Left ventricle myocardium inferior (tissue), 1 donor: ENCODE measurements around the gene EYA2. TPM values are rescaled to one million over a fixed set of nuclear protein-coding genes. Genes with fewer than 3 reads are reported as not detected.

ENCODE experiments used
- DNase-seq: peaks from one replicate; pipeline ENCODE4 v3.0.0-alpha.2; 2020
- H3K27ac ChIP-seq: fragments of 200-600 bp; replicated peaks from 2 replicates; pipeline ENCODE4 v1.8.0; 2021
- H3K27me3 ChIP-seq: fragments of 200-600 bp; 2 replicates; pipeline ENCODE4 v1.8.0; 2021; ENCODE audit warnings: low read depth
- H3K36me3 ChIP-seq: fragments of 200-600 bp; 2 replicates; pipeline ENCODE4 v1.8.0; 2021
- H3K4me1 ChIP-seq: fragments of 200-600 bp; 2 replicates; pipeline ENCODE4 v1.8.0; 2021
- H3K4me3 ChIP-seq: fragments of 200-600 bp; 2 replicates; pipeline ENCODE4 v1.8.0; 2021; ENCODE audit warnings: mild to moderate bottlenecking, moderate library complexity
- H3K9me3 ChIP-seq: fragments of 200-600 bp; replicated peaks from 2 replicates; pipeline ENCODE4 v1.8.0; 2021
- intact Hi-C: fragments of 100-400 bp; cut with micrococcal nuclease; formaldehyde crosslinking; loops from one replicate; pipeline ENCODE4 v1.11.0; 2022
- total RNA-seq: library from RNA; stranded (reverse); fragmentation: NEBNext Ultra II Directional; extraction: Animal tissue kit (Norgen Biotek cat#: 25700); gene quantifications from one replicate; pipeline ENCODE4 v1.2.1, GENCODE V29; 2021
- TF ChIP-seq, protein P1 (sequence below): fragments of 200-600 bp; IDR thresholded peaks from 2 replicates; pipeline ENCODE4 v1.8.0; 2021; ENCODE audit warnings: antibody characterized with exemption, mild to moderate bottlenecking, borderline replicate concordance
- donor health status: DM: no; HTN: yes; CAD: no; lungs with severe emphysema.

Gene EYA2
- total RNA-seq, 1 donor from 2014 or later, result 0.63 TPM

DNA sequence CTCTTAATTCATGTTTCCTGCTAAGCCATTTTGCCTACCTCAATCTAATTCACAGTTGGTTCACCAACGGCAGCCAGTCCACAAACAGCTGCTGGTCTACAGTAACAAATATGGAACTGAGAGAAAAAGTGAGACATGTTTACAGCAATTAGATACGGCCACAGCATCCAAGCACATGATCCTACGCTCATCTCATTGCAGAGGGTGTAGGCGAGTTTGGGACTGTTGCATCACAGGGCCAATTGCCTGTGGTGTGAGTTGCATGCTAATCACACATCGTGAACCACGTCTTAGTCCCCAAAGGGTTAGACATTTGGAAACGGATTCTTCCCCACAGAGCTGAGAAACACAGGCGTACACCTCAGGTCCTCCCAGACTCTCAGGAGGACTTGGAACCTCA lies 166.9 kb downstream of the EYA2 start:
- Histone ChIP-seq H3K27ac (no peak overlapping the region), H3K9me3 (peaks cover 5% of the 10 kb centered on the region), H3K36me3 (no peaks in the 10 kb centered on the region), H3K27me3 (peaks cover 10% of the 10 kb centered on the region), H3K4me1 (peaks cover 3% of the 10 kb centered on the region), H3K4me3 (no peak overlapping the region)
- TF ChIP-seq, protein P1, sequence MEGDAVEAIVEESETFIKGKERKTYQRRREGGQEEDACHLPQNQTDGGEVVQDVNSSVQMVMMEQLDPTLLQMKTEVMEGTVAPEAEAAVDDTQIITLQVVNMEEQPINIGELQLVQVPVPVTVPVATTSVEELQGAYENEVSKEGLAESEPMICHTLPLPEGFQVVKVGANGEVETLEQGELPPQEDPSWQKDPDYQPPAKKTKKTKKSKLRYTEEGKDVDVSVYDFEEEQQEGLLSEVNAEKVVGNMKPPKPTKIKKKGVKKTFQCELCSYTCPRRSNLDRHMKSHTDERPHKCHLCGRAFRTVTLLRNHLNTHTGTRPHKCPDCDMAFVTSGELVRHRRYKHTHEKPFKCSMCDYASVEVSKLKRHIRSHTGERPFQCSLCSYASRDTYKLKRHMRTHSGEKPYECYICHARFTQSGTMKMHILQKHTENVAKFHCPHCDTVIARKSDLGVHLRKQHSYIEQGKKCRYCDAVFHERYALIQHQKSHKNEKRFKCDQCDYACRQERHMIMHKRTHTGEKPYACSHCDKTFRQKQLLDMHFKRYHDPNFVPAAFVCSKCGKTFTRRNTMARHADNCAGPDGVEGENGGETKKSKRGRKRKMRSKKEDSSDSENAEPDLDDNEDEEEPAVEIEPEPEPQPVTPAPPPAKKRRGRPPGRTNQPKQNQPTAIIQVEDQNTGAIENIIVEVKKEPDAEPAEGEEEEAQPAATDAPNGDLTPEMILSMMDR, result no peak
- intact Hi-C loops, result no loop called here
- no peak for DNase-seq

DNA sequence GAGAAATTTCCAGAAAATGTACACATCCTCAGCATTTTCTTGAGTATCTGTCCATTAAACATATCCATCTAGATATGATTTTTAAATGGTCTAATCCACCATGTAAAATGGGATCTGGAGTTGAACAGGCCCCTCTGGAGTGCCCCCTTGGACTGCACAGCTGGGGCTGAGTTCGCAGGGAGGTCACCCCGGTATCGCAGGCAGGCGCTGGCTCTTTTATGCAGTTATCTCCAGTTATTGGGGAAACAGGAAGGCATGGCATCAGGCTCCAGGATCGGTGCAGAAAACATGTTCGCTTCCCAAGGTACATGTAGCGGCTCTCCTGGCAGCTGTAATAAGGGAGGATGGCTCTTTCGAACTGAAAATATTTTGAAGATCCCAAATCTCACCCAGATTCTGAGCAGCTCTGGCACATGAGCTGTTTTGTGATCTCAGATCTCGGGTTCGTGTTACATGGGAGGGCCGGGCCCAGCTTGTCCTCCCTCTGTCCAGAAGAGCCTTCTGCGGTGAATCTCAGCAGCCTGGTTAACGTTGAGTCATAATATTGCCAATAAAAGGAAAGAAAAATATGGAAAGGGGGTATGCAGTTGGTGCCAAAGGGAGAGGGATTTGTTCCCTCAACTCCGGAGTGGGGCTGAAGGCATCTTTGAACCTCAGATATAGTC lies 167.7 kb downstream of the EYA2 start:
- Histone ChIP-seq H3K4me1 (peaks cover 3% of the 10 kb centered on the region), H3K36me3 (no peaks in the 10 kb centered on the region), H3K4me3 (no peak overlapping the region), H3K27me3 (peaks cover 10% of the 10 kb centered on the region), H3K9me3 (peaks cover 13% of the 10 kb centered on the region), H3K27ac (no peak overlapping the region)
- TF ChIP-seq, protein P1, result no peak
- intact Hi-C loops, result no loop called here
- DNase-seq, result no peak

- Histone ChIP-seq H3K4me3 (no peak overlapping the region), H3K9me3 (peaks cover 23% of the 10 kb centered on the region), H3K36me3 (no peaks in the 10 kb centered on the region), H3K4me1 (peaks cover 3% of the 10 kb centered on the region), H3K27ac (peak overlapping the region; percentile 40), H3K27me3 (peaks cover 2% of the 10 kb centered on the region)
- TF ChIP-seq, protein P1, result no peak
- no peak for DNase-seq
- intact Hi-C loops, result no loop called here
These were observed 168.8 kb downstream of the EYA2 start for GRCh38 chr20:47063407-47063806.

- TF ChIP-seq, protein P1, result no peak
- Histone ChIP-seq H3K4me3 (no peak overlapping the region), H3K36me3 (no peaks in the 10 kb centered on the region), H3K27ac (peak overlapping the region; percentile 40), H3K27me3 (no peaks in the 10 kb centered on the region), H3K4me1 (peaks cover 3% of the 10 kb centered on the region), H3K9me3 (peaks cover 28% of the 10 kb centered on the region)
- intact Hi-C loops, result no loop called here
- no peak for DNase-seq
These were observed 169.2 kb downstream of the EYA2 start for GRCh38 chr20:47063808-47064207.

DNA sequence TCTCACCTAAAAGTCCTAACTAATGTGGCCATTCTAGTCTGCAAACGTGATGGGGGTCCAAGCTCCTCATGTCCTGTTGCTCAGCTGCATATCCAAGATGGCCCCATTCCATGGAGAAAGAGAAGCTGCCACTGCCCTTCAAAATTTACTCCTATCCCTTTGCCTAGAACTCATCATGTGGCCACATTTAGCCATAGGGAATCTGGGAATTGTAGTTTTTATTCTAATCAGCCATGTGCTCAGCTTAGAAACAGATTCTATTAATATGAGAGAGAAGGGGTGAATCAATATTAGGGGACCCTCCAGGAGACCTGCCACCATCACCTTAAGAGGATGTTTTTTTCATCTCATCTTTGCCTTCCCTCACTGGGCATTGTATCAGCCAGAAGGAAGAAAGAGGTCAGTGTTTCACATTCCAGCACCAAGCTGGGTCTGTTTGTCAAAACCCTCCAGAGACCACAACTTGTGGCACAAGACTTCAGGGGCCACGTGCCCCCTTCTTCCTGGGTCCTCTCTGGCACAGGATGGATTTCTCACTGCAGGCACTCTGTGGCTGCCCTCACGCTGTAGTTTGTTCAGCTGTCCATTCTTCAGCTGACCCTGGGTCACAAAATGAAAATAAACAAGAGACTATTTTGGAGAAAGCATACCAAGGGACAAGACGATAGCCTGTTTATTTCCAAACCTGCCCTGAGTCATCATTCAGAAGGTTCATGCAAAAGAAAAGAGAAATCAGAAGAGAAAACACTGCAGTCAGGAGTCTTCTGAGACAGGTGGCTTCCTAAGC lies 172.0 kb downstream of the EYA2 start:
- H3K36me3 ChIP-seq, result no peaks in the 10 kb centered on the region
- TF ChIP-seq, protein P1, result no peak
- H3K27me3 ChIP-seq, result no peaks in the 10 kb centered on the region
- H3K9me3 ChIP-seq, result peaks cover 38% of the 10 kb centered on the region
- intact Hi-C loops, result no loop called here
- H3K4me3 ChIP-seq, result no peak overlapping the region
- H3K27ac ChIP-seq, result no peak overlapping the region
- DNase-seq, result no peak
- H3K4me1 ChIP-seq, result peaks cover 3% of the 10 kb centered on the region
